ENCODE results near the gene PARVB. TPM values are rescaled to one million over a fixed set of nuclear protein-coding genes. Genes with fewer than 3 reads are reported as not detected.

The PARVB gene
- total RNA-seq, 1 donor from 2014 or later, result 122 TPM

GRCh38 chr22:43992331-43992821 is 31.7 kb upstream of the PARVB start:
- H3K4me1 Mint-ChIP-seq (ENCODE audit: low read depth), result peaks cover 15% of the 10 kb centered on the region
- H3K27me3 Mint-ChIP-seq (ENCODE audit: low read depth), result no peaks in the 10 kb centered on the region
- intact Hi-C loops (cut with micrococcal nuclease), result no loop called here
- peaks cover 66% of the 10 kb centered on the region for H3K36me3 Mint-ChIP-seq (ENCODE audit: low read depth)
- H3K4me3 Mint-ChIP-seq (ENCODE audit: low read depth), result no peak overlapping the region
- no peak overlapping the region for H3K27ac Mint-ChIP-seq
- no peaks in the 10 kb centered on the region for H3K9me3 Mint-ChIP-seq
- DNase-seq (ENCODE audit: low spot score), result no peak

DNA sequence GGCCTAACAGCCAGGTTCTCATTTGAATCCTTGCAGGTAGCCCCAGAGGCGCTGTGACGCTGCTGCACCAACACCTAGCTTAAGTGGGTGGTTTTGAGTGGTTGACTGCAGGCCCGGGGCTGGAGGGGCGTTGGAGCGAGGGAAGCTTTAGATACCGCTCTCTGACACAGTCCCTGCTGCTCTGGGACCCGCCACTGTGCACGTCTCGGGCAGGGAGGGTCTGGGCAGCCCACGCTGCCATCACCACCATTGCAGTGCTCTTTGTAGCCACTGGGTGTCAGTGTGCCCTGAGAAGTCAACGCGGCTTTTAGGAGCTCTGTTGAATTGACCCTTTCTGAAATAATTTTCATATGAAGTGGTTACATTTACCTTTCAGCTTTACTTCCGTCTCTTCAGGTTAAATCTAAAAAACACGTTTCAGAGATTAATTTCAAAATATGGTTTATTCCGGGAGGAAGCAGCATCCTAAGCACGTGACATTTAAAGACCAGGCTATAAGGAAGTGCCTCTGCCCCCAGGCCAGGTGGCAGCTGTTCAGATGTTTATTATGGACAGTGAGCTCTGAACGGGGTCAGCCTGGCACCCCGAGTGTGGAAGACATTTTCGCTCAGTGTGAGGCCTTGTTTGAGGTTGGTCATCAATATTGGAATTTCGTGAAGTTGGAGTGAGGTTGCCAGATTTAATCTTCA is 30.9 kb upstream of the PARVB start:
- Mint-ChIP-seq H3K36me3 (ENCODE audit: low read depth) (peaks cover 68% of the 10 kb centered on the region), H3K4me1 (ENCODE audit: low read depth) (peaks cover 15% of the 10 kb centered on the region), H3K9me3 (no peaks in the 10 kb centered on the region), H3K4me3 (ENCODE audit: low read depth) (no peak overlapping the region), H3K27ac (peak overlapping the region; percentile 0), H3K27me3 (ENCODE audit: low read depth) (no peaks in the 10 kb centered on the region)
- intact Hi-C loops (cut with micrococcal nuclease), result loop anchor here (1.0 kb wide), 2 partner anchors 92 to 633 kb away; no protein-coding TSS in a partner anchor
- peak; percentile 39 for DNase-seq (ENCODE audit: low spot score)

- no peak overlapping the region for H3K4me3 Mint-ChIP-seq (ENCODE audit: low read depth)
- H3K27ac Mint-ChIP-seq, result no peak overlapping the region
- DNase-seq (ENCODE audit: low spot score), result no peak
- H3K27me3 Mint-ChIP-seq (ENCODE audit: low read depth), result no peaks in the 10 kb centered on the region
- intact Hi-C loops (cut with micrococcal nuclease), result no loop called here
- peaks cover 15% of the 10 kb centered on the region for H3K4me1 Mint-ChIP-seq (ENCODE audit: low read depth)
- H3K9me3 Mint-ChIP-seq, result no peaks in the 10 kb centered on the region
- peaks cover 71% of the 10 kb centered on the region for H3K36me3 Mint-ChIP-seq (ENCODE audit: low read depth)
Observed at GRCh38 chr22:43994006-43994405, 30.1 kb upstream of the PARVB start.

GRCh38 chr22:43994416-43994815 is 29.7 kb upstream of the PARVB start:
- Mint-ChIP-seq H3K27me3 (ENCODE audit: low read depth) (no peaks in the 10 kb centered on the region), H3K36me3 (ENCODE audit: low read depth) (peaks cover 73% of the 10 kb centered on the region), H3K4me1 (ENCODE audit: low read depth) (peaks cover 15% of the 10 kb centered on the region), H3K27ac (no peak overlapping the region), H3K9me3 (no peaks in the 10 kb centered on the region), H3K4me3 (ENCODE audit: low read depth) (peak overlapping the region; percentile 35)
- intact Hi-C loops (cut with micrococcal nuclease), result no loop called here
- DNase-seq (ENCODE audit: low spot score), result no peak

DNA sequence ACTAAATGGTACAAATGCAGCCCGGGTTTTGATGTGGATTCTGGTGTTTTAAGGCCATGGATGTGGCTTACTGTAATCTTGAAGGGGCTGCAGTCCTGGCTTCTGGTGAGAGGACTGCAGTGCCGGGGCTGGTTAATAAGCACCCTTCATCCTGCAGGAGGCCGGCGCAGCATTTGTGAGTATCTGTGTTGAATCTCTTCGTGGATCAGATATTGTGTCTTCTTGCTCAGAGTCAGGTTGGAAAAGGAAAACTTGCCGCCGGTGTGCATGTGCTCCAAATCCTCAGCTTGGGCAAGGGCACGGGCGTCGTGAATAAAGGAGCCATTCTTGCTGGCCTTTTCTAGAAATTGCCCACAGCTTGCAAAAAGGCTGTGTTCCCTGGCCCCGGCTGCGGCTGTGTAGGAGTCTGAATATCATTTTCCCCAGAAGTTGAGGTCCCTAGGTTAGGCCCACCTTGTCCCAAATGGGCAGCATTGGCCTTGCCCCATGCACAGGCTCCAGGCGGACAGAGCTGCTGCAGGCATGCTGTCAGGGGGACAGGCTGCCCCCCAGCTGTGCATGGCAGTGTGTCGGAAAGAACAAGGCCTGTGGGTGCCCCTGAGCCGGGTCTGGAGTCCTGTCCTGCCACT is 28.9 kb upstream of the PARVB start:
- Mint-ChIP-seq H3K36me3 (ENCODE audit: low read depth) (peaks cover 70% of the 10 kb centered on the region), H3K4me3 (ENCODE audit: low read depth) (peak overlapping the region; percentile 90), H3K27ac (peak overlapping the region; percentile 68), H3K27me3 (ENCODE audit: low read depth) (no peaks in the 10 kb centered on the region), H3K9me3 (no peaks in the 10 kb centered on the region), H3K4me1 (ENCODE audit: low read depth) (peaks cover 15% of the 10 kb centered on the region)
- intact Hi-C loops (cut with micrococcal nuclease), result no loop called here
- DNase-seq (ENCODE audit: low spot score), result no peak

GRCh38 chr22:43995798-43996169 is 28.3 kb upstream of the PARVB start:
- Mint-ChIP-seq H3K27ac (peak overlapping the region; percentile 88), H3K4me3 (ENCODE audit: low read depth) (peak overlapping the region; percentile 90), H3K27me3 (ENCODE audit: low read depth) (no peaks in the 10 kb centered on the region), H3K9me3 (no peaks in the 10 kb centered on the region), H3K36me3 (ENCODE audit: low read depth) (peaks cover 66% of the 10 kb centered on the region), H3K4me1 (ENCODE audit: low read depth) (peaks cover 15% of the 10 kb centered on the region)
- intact Hi-C loops (cut with micrococcal nuclease), result no loop called here
- DNase-seq (ENCODE audit: low spot score), result no peak

- H3K27me3 Mint-ChIP-seq (ENCODE audit: low read depth), result no peaks in the 10 kb centered on the region
- no peaks in the 10 kb centered on the region for H3K9me3 Mint-ChIP-seq
- H3K36me3 Mint-ChIP-seq (ENCODE audit: low read depth), result peaks cover 66% of the 10 kb centered on the region
- intact Hi-C loops (cut with micrococcal nuclease), result no loop called here
- DNase-seq (ENCODE audit: low spot score), result peak; percentile 60
- peaks cover 15% of the 10 kb centered on the region for H3K4me1 Mint-ChIP-seq (ENCODE audit: low read depth)
- peak overlapping the region; percentile 88 for H3K27ac Mint-ChIP-seq
- H3K4me3 Mint-ChIP-seq (ENCODE audit: low read depth), result peak overlapping the region; percentile 90
Observed at GRCh38 chr22:43996170-43996980, 27.7 kb upstream of the PARVB start.

GRCh38 chr22:43996981-43997265 is 27.2 kb upstream of the PARVB start:
- DNase-seq (ENCODE audit: low spot score), result no peak
- no peaks in the 10 kb centered on the region for H3K9me3 Mint-ChIP-seq
- H3K27ac Mint-ChIP-seq, result no peak overlapping the region
- H3K4me3 Mint-ChIP-seq (ENCODE audit: low read depth), result peak overlapping the region; percentile 51
- intact Hi-C loops (cut with micrococcal nuclease), result no loop called here
- peaks cover 15% of the 10 kb centered on the region for H3K4me1 Mint-ChIP-seq (ENCODE audit: low read depth)
- H3K27me3 Mint-ChIP-seq (ENCODE audit: low read depth), result no peaks in the 10 kb centered on the region
- H3K36me3 Mint-ChIP-seq (ENCODE audit: low read depth), result peaks cover 63% of the 10 kb centered on the region

- no peak for DNase-seq (ENCODE audit: low spot score)
- Mint-ChIP-seq H3K9me3 (no peaks in the 10 kb centered on the region), H3K36me3 (ENCODE audit: low read depth) (peaks cover 45% of the 10 kb centered on the region), H3K4me1 (ENCODE audit: low read depth) (peaks cover 12% of the 10 kb centered on the region), H3K4me3 (ENCODE audit: low read depth) (no peak overlapping the region), H3K27me3 (ENCODE audit: low read depth) (no peaks in the 10 kb centered on the region), H3K27ac (no peak overlapping the region)
- intact Hi-C loops (cut with micrococcal nuclease), result no loop called here
Observed at GRCh38 chr22:43998679-43999264, 25.3 kb upstream of the PARVB start.

DNA sequence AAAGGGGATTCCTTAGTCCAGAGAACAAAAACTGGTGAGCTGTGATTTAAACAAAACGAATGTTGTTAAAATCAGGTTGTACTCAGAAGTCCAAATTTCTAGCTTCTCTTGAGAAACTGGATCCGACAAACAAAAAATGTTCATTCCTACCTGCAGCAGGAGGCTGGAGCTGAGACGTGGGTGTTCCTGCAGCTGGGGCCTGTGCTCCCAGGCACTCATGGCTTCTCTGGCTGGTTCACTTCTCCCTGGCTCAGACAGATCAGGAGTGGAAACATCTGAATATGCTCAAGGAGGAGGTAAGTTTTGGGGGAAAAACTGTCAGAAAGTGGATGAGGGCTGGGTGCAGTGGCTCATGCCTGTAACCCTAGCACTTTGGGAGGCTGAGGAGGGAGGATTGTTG is 24.7 kb upstream of the PARVB start:
- DNase-seq (ENCODE audit: low spot score), result no peak
- H3K27me3 Mint-ChIP-seq (ENCODE audit: low read depth), result no peaks in the 10 kb centered on the region
- no peak overlapping the region for H3K4me3 Mint-ChIP-seq (ENCODE audit: low read depth)
- peaks cover 10% of the 10 kb centered on the region for H3K4me1 Mint-ChIP-seq (ENCODE audit: low read depth)
- no peaks in the 10 kb centered on the region for H3K9me3 Mint-ChIP-seq
- no peak overlapping the region for H3K27ac Mint-ChIP-seq
- H3K36me3 Mint-ChIP-seq (ENCODE audit: low read depth), result peaks cover 40% of the 10 kb centered on the region
- intact Hi-C loops (cut with micrococcal nuclease), result no loop called here

DNA sequence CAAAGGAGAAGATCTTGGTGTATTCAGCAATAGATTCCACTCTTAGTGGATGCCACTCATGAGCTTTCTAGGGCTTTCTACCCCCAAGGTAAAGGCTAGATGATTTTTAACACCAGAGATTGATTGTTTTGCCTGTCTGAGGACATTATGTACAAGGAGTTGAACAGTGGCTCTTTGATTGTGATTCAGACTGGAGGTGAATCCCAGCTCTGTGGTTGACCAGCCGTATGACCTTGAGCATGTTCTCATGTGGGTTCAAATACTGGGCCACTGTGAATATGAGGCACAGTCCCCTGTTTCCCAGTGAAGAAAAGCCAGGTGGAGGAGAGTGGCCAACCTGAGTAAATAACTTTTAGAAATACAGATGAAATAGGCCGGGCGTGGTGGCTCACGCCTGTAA is 24.0 kb upstream of the PARVB start:
- Mint-ChIP-seq H3K27ac (no peak overlapping the region), H3K27me3 (ENCODE audit: low read depth) (no peaks in the 10 kb centered on the region), H3K36me3 (ENCODE audit: low read depth) (peaks cover 33% of the 10 kb centered on the region), H3K4me3 (ENCODE audit: low read depth) (no peak overlapping the region), H3K9me3 (no peaks in the 10 kb centered on the region), H3K4me1 (ENCODE audit: low read depth) (peaks cover 6% of the 10 kb centered on the region)
- no peak for DNase-seq (ENCODE audit: low spot score)
- intact Hi-C loops (cut with micrococcal nuclease), result no loop called here

- intact Hi-C loops (cut with micrococcal nuclease), result no loop called here
- Mint-ChIP-seq H3K4me3 (ENCODE audit: low read depth) (no peak overlapping the region), H3K27me3 (ENCODE audit: low read depth) (no peaks in the 10 kb centered on the region), H3K9me3 (no peaks in the 10 kb centered on the region), H3K4me1 (ENCODE audit: low read depth) (peaks cover under 1% of the 10 kb centered on the region), H3K27ac (no peak overlapping the region), H3K36me3 (ENCODE audit: low read depth) (peaks cover 23% of the 10 kb centered on the region)
- DNase-seq (ENCODE audit: low spot score), result no peak
Observed at GRCh38 chr22:44001521-44001920, 22.6 kb upstream of the PARVB start.

DNA sequence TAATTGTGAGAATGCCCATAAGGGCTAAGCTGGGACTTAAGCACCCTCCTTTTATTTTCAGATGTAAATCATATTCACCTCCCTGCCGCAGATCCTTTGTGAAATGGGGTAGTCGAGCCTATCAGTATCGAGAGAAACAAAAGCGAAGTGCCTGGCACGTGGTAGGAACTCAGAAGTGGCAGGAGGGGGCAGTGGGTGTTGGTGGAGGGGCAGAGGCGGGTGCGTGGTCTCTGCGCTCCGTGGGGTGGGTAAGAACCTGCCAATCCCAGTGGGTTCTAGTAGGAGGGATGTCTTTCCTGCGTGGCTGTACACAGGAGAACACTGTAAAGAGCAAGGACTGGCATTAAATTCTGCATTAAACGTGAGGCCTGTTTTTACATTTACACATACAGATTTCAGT is 21.8 kb upstream of the PARVB start:
- Mint-ChIP-seq H3K9me3 (no peaks in the 10 kb centered on the region), H3K4me3 (ENCODE audit: low read depth) (no peak overlapping the region), H3K36me3 (ENCODE audit: low read depth) (peaks cover 17% of the 10 kb centered on the region), H3K4me1 (ENCODE audit: low read depth) (no peaks in the 10 kb centered on the region), H3K27me3 (ENCODE audit: low read depth) (no peaks in the 10 kb centered on the region), H3K27ac (no peak overlapping the region)
- no peak for DNase-seq (ENCODE audit: low spot score)
- intact Hi-C loops (cut with micrococcal nuclease), result no loop called here

All from activated T-helper 2 cell treated with anti-CD3 and anti-CD28 coated beads, Interferon-gamma antibody, Interleukin-2, Interleukin-4, amounts not matched to agents 10 μg/mL and 5 μg/mL and 100 μg/mL, durations not matched to agents 14 hours and 24 hours and 36 hours (primary cell).